Endothelial cell of umbilical vein (primary cell): ENCODE results near the gene EEIG1.

ENCODE experiments used
- EZH2 ChIP-seq: IDR thresholded peaks from 2 replicates; pipeline ENCODE4 v1.6.1; 2012; ENCODE audit warnings: borderline replicate concordance, low read depth, mild to moderate bottlenecking, moderate library complexity, low read length, inconsistent platforms; ENCODE audit not compliant: severe bottlenecking
- MYC ChIP-seq: IDR thresholded peaks from one replicate; pipeline ENCODE4 v1.6.1; 2011; ENCODE audit warnings: mild to moderate bottlenecking, low read depth, low read length
- POLR2A ChIP-seq: IDR thresholded peaks from 2 replicates; pipeline ENCODE4 v1.6.1; 2012; ENCODE audit warnings: low read depth, mild to moderate bottlenecking, control low read depth, low read length
- POLR2AphosphoS5 ChIP-seq: IDR thresholded peaks from 2 replicates; pipeline ENCODE4 v1.6.1; 2012; ENCODE audit warnings: low read depth, mild to moderate bottlenecking, control low read depth, low read length, moderate library complexity; ENCODE audit not compliant: insufficient read depth
- TF ChIP-seq, protein P1 (sequence below): IDR thresholded peaks from 2 replicates; pipeline ENCODE4 v1.6.1; 2011; ENCODE audit not compliant: insufficient read depth, insufficient read length
- TF ChIP-seq, protein P2 (sequence below), 2 donors: IDR thresholded peaks; 1 replicate in 1 of 2; 2 replicates in 1 of 2; pipeline ENCODE4 v1.5.1; 2011; ENCODE audit warnings: low read length in 2 of 2, mild to moderate bottlenecking in 2 of 2, moderate library complexity in 2 of 2, control low read depth in 1 of 2, inconsistent platforms in 1 of 2, low read depth in 1 of 2; ENCODE audit not compliant: insufficient read depth in 1 of 2; ENCODE audit errors: extremely low read depth in 1 of 2

DNA sequence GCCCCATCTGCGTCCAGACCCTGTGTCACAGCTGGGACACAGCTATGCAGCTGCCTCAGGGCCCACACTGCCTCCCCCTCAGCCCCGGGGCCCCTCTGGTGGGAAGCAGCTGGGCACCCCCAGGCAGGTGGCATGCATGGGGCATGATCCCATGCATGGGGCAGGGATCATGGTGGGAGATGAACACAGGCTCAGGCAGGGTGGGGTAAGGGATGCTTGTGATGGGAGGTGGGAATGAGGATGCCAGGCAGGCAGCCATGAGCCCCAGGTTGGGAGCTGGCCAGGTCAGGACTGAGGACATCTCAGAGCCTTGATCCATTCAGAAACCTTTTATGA lies 19.7 kb downstream of the EEIG1 start:
- TF ChIP-seq, protein P1, sequence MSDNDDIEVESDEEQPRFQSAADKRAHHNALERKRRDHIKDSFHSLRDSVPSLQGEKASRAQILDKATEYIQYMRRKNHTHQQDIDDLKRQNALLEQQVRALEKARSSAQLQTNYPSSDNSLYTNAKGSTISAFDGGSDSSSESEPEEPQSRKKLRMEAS, result no peak
- TF ChIP-seq, protein P2, sequence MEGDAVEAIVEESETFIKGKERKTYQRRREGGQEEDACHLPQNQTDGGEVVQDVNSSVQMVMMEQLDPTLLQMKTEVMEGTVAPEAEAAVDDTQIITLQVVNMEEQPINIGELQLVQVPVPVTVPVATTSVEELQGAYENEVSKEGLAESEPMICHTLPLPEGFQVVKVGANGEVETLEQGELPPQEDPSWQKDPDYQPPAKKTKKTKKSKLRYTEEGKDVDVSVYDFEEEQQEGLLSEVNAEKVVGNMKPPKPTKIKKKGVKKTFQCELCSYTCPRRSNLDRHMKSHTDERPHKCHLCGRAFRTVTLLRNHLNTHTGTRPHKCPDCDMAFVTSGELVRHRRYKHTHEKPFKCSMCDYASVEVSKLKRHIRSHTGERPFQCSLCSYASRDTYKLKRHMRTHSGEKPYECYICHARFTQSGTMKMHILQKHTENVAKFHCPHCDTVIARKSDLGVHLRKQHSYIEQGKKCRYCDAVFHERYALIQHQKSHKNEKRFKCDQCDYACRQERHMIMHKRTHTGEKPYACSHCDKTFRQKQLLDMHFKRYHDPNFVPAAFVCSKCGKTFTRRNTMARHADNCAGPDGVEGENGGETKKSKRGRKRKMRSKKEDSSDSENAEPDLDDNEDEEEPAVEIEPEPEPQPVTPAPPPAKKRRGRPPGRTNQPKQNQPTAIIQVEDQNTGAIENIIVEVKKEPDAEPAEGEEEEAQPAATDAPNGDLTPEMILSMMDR (IDR thresholded peaks at IDR 0.05; ENCODE audit: extremely low read depth in 1 of 2, insufficient read depth in 1 of 2, low read depth in 1 of 2, low read length in 2 of 2), result no peak
- TF ChIP-seq POLR2AphosphoS5 (no peak), EZH2 (no peak), POLR2A (no peak), MYC (no peak)
